ENCODE results near the gene PCK2. TPM values are rescaled to one million over a fixed set of nuclear protein-coding genes. Genes with fewer than 3 reads are reported as not detected.
"Not testable (repeated sequence)": the region's sequence is repeated elsewhere in the genome, so short reads cannot be mapped to it uniquely, and the experiment has no call there.

PCK2 gene
- polyA plus RNA-seq, 12 donors, result 2.2 to 17.9 (median 3.5) TPM; not detected in 1

GRCh38 chr14:24093207-24093900 lies 757 bp upstream of the PCK2 start:
- DNase-seq, result no peak

GRCh38 chr14:24094841-24095270 lies 745 bp downstream of the PCK2 start:
- no peak for DNase-seq

DNA sequence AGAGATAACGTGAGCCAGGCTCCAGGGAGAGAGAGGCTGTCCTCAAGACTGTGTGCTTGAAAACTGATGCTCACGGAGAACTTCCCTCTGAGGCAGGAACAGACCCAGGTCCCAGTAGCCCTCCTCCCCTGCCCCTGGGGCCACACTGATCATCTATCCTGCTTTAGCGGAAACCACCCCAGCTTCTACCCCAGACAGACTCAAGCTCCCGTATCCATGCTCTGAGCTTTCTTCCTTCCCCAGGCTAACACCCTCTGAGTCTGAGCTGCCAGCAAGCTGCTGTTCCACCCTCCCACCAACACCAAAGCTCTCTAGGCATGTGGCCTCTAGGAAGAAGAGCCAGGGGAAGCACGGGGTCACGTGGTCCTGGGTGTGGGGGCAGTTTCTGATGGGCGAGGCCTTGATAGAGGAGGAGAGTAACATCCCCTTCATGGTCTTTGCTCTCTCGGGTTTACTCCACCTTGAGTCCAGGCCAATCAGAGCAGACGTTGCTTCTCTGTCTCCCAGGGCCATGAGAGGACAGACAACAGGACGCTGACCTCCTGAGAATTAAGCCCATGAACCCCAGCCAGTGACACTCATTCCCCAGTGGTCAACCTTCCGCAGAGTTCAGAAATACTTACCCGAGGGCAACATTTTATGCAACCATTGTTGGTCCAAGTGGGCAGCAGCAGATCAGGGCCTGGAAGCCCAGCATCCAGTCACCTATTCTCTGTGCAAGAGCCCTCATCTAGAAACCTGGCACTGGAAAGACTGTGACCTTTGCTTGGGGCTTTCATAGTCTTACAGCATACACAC lies 1.4 kb downstream of the PCK2 start:
- no peak for DNase-seq

DNA sequence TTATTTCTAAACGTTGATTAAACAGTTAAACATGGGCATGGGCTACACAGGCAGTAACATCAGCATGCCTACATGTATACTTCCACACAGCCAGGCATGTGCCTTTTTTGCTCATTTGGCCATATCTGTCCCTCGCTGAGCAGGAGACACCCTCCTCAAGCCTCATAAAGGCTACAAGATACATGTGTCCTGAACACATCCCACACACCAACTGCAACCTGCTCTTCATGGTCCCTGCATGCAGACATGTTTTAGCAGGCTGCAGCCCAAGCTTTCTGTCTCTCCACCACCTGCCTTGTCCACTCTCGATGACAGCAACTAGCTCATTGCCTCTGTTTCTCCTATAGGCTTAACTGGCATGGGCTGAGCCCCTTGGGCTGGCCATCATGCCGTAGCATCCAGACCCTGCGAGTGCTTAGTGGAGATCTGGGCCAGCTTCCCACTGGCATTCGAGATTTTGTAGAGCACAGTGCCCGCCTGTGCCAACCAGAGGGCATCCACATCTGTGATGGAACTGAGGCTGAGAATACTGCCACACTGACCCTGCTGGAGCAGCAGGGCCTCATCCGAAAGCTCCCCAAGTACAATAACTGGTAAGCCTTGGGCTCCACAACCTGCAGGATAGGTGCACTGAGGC lies 2.6 kb downstream of the PCK2 start:
- DNase-seq, result no peak

DNA sequence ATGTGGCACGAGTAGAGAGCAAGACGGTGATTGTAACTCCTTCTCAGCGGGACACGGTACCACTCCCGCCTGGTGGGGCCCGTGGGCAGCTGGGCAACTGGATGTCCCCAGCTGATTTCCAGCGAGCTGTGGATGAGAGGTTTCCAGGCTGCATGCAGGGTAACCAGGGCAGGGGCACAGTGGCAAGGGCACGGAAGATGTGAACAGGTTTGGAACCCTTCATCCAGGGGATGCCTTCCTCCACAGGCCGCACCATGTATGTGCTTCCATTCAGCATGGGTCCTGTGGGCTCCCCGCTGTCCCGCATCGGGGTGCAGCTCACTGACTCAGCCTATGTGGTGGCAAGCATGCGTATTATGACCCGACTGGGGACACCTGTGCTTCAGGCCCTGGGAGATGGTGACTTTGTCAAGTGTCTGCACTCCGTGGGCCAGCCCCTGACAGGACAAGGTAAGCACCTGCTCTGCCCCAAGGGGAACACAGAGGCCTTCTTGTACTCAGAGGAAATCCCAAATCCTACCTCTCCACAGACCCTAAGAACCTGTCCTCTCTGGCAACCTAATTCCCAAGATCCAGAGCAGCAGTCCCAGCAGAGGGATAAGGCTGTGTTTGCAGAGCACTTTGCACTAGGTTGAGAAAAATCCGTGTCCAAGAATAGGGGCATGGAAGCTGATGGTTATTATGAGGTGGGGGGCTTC lies 4.3 kb downstream of the PCK2 start:
- no peak for DNase-seq

DNA sequence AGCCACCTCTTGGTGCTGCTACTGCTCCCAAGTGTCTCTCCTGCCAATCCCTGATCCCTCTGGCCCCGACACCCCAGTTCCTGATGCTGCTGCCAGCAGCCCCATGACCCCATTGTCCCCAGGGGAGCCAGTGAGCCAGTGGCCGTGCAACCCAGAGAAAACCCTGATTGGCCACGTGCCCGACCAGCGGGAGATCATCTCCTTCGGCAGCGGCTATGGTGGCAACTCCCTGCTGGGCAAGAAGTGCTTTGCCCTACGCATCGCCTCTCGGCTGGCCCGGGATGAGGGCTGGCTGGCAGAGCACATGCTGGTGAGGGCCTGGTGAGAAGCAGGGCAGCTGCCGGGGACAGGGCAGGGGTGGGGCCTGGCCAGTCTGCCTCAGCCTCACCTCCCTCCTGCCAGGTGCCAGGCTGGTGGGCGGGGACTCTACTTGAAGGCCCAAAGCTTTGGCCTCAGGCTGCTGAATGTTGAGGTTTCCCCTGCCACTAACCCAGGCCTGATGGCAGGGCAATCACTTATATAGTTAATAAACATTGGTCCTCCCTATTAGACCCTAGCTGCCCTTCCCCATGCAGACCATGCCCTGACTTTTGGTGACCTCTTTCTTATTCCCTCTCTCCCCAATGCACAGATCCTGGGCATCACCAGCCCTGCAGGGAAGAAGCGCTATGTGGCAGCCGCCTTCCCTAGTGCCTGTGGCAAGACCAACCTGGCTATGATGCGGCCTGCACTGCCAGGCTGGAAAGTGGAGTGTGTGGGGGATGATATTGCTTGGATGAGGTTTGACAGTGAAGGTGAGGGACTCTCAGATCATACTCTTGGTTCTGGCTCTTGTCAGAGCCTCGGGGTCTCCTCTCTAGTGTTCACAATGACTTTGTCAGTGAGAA lies 5.1 kb downstream of the PCK2 start:
- DNase-seq, result no peak

DNA sequence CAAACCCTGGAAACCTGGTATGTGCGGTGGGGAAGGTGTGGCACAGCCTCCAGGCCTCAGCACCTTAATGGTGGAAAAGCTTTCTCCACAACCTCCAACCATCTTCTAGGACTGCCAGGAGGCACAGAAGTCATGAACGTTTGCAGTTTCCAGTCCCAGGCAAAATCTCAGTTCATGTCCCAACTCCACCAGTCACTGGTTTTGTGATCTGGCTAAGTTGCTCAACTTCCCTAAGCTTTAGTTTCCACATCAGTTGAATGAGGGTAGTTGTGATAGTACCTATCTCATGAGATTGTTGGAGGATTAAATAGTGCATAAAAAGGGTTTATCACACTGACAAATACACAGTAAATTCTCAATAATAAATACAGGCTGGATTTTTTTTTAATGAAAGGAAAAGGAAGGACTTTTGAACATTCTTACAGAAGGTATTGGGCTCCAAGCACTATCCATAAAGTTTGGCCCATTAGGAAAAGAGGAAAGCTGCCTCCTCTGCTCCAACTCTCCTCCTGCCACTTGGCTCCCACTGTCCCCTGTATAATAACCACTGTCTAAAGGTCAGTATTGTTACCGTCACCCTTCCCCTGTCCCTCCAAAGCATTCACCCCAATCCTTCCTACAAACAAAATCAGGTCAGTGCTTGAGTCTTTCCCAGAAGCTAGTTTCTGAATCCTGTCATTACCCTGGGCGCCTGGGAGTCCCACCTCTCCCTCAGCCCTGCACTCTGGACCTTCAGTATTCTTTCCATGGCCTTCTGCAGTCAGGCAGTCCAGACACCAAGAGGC lies 6.3 kb downstream of the PCK2 start:
- DNase-seq, result no peak

DNA sequence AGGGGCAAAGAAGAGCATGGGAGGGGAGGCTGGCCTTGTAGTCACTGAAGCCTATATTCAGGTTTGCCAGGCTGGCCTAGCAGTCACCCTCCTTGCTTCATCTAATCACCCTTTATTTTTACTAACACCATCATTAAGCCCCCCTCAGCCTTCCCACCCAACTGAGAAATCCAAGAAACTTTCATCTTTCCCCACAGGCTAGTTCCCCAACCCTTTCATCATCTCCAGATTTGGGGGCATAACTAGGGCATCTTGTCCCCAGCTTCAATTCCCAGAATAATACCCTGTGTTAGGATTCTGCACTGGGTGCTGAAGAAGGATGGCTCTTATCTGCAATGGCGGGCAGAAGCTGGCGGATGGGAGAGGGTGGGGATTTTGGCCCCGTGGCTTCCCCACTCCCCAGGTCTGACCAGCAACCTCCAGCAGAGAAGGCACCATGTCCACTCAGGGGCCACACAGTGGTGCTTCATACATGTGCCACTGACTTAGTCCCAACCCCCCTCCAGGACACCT lies 6.9 kb downstream of the PCK2 start:
- DNase-seq, result no peak

DNA sequence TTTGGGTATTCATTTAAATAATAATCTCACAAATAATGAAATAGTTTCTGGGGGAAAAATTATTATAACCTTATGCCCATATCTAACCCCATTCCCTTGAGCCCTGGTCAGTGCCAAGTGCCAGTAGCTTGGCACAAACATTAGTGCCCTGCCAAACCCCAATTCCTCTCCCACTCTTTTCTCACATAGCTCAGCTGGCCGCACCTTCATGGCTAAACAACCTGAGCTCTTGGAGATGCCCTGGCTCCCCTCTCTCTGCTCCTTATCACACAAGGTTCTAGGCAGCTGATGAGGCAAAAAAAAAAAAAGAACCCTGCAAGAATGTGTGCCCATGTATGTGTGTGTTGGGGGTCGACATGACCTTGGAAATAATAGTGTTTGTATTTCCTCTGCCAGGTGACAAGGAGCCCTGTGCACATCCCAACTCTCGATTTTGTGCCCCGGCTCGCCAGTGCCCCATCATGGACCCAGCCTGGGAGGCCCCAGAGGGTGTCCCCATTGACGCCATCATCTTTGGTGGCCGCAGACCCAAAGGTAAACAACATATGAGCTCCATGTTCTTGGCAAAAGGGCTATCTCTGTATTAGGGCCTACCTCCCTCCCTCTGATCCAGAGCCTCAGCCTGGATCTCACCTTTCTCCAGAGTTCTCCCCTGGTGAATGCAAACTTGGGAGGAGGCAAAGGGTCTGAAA lies 8.4 kb downstream of the PCK2 start:
- no peak for DNase-seq

DNA sequence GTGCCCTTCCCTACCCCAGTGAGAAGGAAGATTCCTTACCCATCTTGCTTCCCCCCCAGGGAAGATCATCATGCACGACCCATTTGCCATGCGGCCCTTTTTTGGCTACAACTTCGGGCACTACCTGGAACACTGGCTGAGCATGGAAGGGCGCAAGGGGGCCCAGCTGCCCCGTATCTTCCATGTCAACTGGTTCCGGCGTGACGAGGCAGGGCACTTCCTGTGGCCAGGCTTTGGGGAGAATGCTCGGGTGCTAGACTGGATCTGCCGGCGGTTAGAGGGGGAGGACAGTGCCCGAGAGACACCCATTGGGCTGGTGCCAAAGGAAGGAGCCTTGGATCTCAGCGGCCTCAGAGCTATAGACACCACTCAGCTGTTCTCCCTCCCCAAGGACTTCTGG lies 9.3 kb downstream of the PCK2 start:
- no peak for DNase-seq

GRCh38 chr14:24105609-24106239 lies 11.6 kb downstream of the PCK2 start:
- not testable (repeated sequence) for DNase-seq

DNA sequence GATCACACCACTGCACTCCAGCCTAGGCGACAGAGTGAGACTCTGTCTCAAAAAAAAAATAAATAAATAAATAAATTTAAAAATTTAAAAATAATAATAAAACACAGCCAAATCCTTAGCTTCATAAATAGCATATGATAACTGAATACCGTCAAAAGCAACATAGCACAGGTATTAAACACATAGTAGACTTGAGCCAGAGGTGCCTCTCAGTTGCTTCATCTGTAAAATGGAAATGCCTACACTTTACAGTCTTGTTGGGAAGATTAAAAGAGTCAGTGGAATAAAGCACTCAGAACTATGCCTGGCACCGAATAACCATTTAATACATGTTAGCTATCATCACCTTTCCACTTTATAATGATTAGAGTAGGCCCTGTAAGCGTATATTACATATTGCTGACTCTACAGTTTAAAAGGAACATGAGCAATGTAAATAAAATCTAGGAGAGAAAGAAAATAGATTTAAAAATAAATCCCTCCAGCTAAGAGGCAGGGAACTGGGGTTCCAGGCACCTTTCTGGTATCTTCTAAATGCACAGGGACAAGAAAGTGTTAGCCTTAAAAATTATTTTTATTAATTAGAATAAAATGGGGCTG lies 12.7 kb downstream of the PCK2 start:
- no peak for DNase-seq

DNA sequence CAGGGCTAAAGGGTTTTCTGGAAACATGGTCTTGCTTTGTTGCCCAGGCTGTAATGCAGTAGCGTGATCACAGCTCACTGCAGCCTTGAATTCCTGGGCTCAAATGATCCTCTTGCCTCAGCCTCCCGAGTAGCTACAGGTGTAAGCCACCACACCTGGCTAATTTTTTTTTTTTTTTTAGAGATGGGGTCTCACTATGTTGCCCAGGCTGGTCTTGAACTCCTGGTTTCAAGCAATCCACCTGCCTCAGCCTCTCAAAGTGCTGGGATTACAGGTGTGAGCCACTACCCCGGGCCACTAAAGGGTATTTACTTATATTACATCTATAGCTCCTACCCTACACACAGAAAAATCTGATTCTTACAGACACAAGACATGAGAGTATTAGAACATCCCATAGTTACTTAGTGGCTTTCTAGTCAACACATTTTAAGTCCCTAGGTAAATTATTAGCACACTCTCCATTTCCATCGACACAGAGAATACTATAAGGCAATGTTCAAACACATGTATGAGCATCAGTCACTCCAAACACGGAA lies 14.3 kb downstream of the PCK2 start:
- no peak for DNase-seq

GRCh38 chr14:24110060-24110459 lies 15.9 kb downstream of the PCK2 start:
- DNase-seq, result no peak

- DNase-seq, result no peak
Measured at GRCh38 chr14:24110523-24110922, 16.4 kb downstream of the PCK2 start.

DNA sequence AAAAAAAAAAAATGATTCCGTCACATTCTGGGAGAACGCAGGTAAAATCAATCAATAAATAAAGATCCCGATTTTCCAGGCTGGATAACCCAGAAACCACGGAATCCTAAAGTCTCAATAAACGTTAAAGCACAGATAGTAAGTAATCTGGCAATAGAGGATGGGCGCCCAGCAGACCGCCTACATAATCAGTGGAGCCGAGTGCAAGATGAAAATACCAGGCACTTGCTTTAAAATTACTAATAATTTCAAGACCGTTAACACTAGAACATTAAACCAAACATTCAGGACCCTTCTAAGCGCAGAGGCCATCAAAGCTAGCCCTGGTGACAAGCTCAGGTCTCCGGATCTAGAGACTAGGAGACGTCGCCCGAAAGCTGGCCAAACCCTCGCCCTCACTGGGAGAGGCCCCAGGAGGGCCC lies 19.3 kb downstream of the PCK2 start:
- no peak for DNase-seq

DNA sequence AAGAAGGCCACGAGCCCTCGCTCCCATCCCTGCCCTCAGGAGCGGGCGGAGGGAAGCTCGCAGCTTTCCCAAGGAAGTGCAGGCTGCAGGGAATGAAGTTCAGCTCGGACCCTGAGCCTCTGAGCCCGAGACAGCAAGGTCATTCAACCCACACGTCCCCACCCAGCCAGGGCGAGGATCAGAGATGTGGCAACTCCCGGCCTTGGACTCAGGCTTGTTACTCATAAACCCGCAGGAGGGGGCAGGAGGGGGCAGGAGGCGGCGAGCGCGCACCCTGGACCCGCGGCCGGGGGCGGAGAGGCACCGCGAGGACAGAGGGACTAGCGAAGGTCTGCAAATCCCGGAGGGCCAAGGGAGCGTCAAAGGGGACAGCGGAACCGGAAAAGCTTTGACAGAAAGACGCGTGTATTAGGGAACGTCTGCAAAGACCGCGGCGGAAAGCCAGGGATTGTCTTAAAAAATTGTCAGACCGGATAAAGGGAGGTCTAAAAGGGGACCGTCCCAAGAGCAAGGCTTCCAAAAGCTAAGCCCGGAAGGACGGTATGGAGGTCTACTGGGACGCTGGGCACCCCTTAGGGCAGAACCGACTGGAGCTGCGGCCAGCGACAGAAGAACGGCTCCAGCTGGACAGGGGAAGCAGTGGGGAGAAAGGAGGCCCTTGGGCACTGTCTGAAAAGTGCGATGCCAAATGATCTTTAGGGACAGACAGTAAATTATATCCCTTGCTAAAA lies 19.9 kb downstream of the PCK2 start:
- DNase-seq, result peak; percentile 88
